WERI-Rb-1 (cell line): Measurements from ENCODE around the gene JAG1.

Experiments
- DNase-seq: peaks from one replicate; pipeline ENCODE4 v3.0.0-alpha.2; 2020
- H3K27ac ChIP-seq: fragments of 250-450 bp; sonication (Bioruptor Pico); 2 replicates; pipeline ENCODE4 v1.5.1; 2020; ENCODE audit warnings: mild to moderate bottlenecking, moderate library complexity
- H3K27me3 ChIP-seq: fragments of 250-450 bp; sonication (Bioruptor Pico); 2 replicates; pipeline ENCODE4 v1.5.1; 2021; ENCODE audit warnings: mild to moderate bottlenecking, low read depth, moderate library complexity; ENCODE audit not compliant: insufficient read depth, severe bottlenecking
- H3K36me3 ChIP-seq: fragments of 250-450 bp; sonication (Bioruptor Pico); 2 replicates; pipeline ENCODE4 v1.5.1; 2020; ENCODE audit warnings: mild to moderate bottlenecking, moderate library complexity
- H3K4me3 ChIP-seq: 2 replicates; pipeline ENCODE4 v1.5.1; 2011; ENCODE audit warnings: low read depth, mild to moderate bottlenecking, control low read depth, low read length
- H3K9me3 ChIP-seq: fragments of 250-450 bp; sonication (Bioruptor Pico); 2 replicates; pipeline ENCODE4 v1.5.1; 2021; ENCODE audit warnings: mild to moderate bottlenecking, moderate library complexity; ENCODE audit not compliant: severe bottlenecking
- CTCF ChIP-seq: IDR thresholded peaks from 2 replicates; pipeline ENCODE4 v1.5.1; 2011; ENCODE audit warnings: low read depth, mild to moderate bottlenecking, control low read depth, inconsistent platforms, low read length

Gene JAG1

GRCh38 chr20:10696650-10697049 is 22.9 kb upstream of the JAG1 start:
- peak; percentile 67 for TF ChIP-seq CTCF
- Histone ChIP-seq H3K36me3 (no peaks in the 10 kb centered on the region), H3K27me3 (no peaks in the 10 kb centered on the region), H3K27ac (no peak overlapping the region), H3K9me3 (no peaks in the 10 kb centered on the region), H3K4me3 (no peak overlapping the region)
- DNase-seq, result peak; percentile 11

DNA sequence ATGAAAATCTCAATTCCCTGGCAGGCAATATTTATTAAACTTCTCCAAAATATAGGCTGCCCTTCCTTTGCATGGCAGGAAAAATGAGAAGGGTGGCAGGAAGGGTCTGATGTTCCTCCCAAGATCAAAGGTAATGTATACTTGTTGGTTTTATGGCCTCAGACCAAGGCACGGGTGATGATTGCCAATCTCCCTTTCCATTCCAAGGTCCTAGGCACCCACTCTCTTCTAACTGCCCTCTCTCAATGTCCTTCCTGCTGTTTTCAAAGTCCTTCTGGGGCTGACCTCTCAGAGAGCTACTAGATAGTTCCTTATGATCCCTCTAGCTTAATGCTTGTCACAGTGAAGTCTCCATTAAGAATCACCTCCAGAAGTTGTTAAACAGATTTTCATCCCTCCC is 15.6 kb upstream of the JAG1 start:
- no peak overlapping the region for H3K27ac ChIP-seq
- no peak for DNase-seq
- no peak for TF ChIP-seq CTCF
- no peaks in the 10 kb centered on the region for H3K9me3 ChIP-seq
- no peaks in the 10 kb centered on the region for H3K27me3 ChIP-seq
- no peak overlapping the region for H3K4me3 ChIP-seq
- no peaks in the 10 kb centered on the region for H3K36me3 ChIP-seq

DNA sequence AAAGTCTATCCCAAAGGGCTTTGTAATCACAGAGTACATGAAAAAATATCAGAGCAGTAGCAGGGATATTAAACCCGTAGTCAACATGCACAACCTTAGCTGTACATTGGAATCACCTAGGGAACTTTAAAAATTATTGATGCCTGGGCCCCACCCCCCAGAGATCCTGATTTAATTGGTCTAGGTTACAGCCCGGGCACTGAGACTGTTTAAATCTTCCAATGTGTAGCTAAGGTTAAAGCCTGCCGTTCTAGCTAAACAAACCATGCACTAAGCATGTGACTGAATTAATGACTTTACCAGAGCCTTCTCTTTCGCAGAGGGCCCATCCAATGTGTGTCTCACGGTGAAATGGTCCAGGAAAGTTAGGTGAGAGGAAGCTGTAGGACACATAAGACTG is 14.1 kb upstream of the JAG1 start:
- no peaks in the 10 kb centered on the region for H3K9me3 ChIP-seq
- no peaks in the 10 kb centered on the region for H3K36me3 ChIP-seq
- no peak overlapping the region for H3K4me3 ChIP-seq
- DNase-seq, result no peak
- no peak overlapping the region for H3K27ac ChIP-seq
- no peaks in the 10 kb centered on the region for H3K27me3 ChIP-seq
- no peak for TF ChIP-seq CTCF

DNA sequence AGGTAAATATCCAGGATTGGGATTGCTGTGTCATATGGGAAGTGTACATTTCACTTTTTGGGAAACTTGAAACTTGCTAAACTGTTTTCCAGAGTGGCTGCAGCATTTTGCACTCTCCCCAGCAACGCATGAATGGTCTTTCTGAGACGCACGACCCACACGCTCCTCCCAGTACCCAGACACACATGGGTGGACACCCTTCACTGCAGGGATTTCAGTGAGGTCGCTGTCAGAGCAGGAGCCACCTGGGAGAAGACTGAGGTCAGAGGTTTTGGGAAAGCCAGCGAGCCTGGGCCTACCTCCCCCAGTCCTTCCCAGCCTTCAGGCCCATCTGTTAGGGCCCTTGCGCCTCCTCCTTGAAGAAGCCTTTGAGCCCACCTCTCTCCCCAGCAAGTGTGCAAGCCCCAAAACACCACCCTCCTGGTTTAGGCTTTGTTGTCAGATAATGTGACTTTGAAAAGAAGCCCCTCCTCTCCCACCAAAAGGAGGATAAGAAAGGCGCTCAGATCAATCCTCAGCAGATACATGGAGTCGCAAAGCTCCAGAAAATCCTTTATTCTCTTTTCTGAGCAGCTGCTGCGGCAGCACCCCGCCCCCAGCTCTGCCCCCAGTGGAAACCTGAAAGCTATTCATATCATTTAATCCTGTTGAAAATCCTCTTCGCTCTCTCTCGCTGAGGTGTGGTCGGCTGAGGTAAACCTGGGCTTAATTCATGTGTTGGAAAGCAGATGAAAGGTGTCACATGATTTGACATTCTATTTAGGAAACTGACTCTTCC is 12.7 kb upstream of the JAG1 start:
- H3K4me3 ChIP-seq, result peak overlapping the region; percentile 28
- no peaks in the 10 kb centered on the region for H3K36me3 ChIP-seq
- peak overlapping the region; percentile 77 for H3K27ac ChIP-seq
- DNase-seq, result peak; percentile 91
- TF ChIP-seq CTCF, result no peak
- no peaks in the 10 kb centered on the region for H3K9me3 ChIP-seq
- no peaks in the 10 kb centered on the region for H3K27me3 ChIP-seq

GRCh38 chr20:10683537-10683936 is 9.7 kb upstream of the JAG1 start:
- Histone ChIP-seq H3K27ac (no peak overlapping the region), H3K36me3 (no peaks in the 10 kb centered on the region), H3K27me3 (no peaks in the 10 kb centered on the region), H3K9me3 (no peaks in the 10 kb centered on the region), H3K4me3 (no peak overlapping the region)
- no peak for TF ChIP-seq CTCF
- DNase-seq, result no peak

DNA sequence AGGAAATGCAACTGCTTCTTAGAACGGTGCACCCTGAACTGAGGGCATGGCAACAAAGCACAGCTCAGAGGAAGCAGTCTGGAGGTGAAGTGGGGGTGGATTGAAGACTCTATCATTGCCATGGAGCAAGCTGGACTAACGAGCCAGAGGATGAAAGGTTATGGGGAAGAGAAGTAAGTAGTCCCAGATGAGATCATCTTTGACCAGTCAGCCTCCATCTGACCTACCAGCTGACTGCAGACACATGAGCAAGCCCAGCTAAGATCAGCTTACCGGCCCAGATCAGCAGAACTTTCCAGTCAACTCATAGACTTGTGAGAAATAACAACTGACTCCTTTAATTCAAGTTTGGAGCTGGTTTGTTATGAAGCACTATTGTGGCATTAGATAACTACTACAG is 9.1 kb upstream of the JAG1 start:
- H3K9me3 ChIP-seq, result no peaks in the 10 kb centered on the region
- H3K27me3 ChIP-seq, result no peaks in the 10 kb centered on the region
- DNase-seq, result no peak
- TF ChIP-seq CTCF, result no peak
- H3K27ac ChIP-seq, result no peak overlapping the region
- no peaks in the 10 kb centered on the region for H3K36me3 ChIP-seq
- no peak overlapping the region for H3K4me3 ChIP-seq
